GM12864 (cell line): ENCODE results near the gene STK10.

ENCODE experiments used
- DNase-seq: peaks from one replicate; pipeline ENCODE4 v3.0.0-alpha.2; 2011; ENCODE audit warnings: low read depth
- H3K4me3 ChIP-seq: 2 replicates; pipeline ENCODE4 v1.5.1; 2011; ENCODE audit warnings: mild to moderate bottlenecking, low read depth, low read length, control low read depth
- TF ChIP-seq, protein P1 (sequence below): IDR thresholded peaks from 2 replicates; pipeline ENCODE4 v1.5.1; 2011; ENCODE audit warnings: low read depth, mild to moderate bottlenecking, moderate library complexity, low read length, control low read depth, inconsistent platforms; ENCODE audit errors: missing control alignments

Gene STK10

GRCh38 chr5:172133359-172134029, 54.5 kb downstream of the STK10 start:
- TF ChIP-seq, protein P1, sequence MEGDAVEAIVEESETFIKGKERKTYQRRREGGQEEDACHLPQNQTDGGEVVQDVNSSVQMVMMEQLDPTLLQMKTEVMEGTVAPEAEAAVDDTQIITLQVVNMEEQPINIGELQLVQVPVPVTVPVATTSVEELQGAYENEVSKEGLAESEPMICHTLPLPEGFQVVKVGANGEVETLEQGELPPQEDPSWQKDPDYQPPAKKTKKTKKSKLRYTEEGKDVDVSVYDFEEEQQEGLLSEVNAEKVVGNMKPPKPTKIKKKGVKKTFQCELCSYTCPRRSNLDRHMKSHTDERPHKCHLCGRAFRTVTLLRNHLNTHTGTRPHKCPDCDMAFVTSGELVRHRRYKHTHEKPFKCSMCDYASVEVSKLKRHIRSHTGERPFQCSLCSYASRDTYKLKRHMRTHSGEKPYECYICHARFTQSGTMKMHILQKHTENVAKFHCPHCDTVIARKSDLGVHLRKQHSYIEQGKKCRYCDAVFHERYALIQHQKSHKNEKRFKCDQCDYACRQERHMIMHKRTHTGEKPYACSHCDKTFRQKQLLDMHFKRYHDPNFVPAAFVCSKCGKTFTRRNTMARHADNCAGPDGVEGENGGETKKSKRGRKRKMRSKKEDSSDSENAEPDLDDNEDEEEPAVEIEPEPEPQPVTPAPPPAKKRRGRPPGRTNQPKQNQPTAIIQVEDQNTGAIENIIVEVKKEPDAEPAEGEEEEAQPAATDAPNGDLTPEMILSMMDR: no peak
- DNase-seq: no peak
- H3K4me3 ChIP-seq: no peak overlapping the region

- no peak overlapping the region for H3K4me3 ChIP-seq
- no peak for DNase-seq
- TF ChIP-seq, protein P1: no peak
Measured at GRCh38 chr5:172131690-172132089, 56.3 kb downstream of the STK10 start.

- TF ChIP-seq, protein P1: no peak
- no peak for DNase-seq
- H3K4me3 ChIP-seq: no peak overlapping the region
Measured at GRCh38 chr5:172129256-172129910, 58.6 kb downstream of the STK10 start.

- TF ChIP-seq, protein P1: no peak
- H3K4me3 ChIP-seq: no peak overlapping the region
Measured at GRCh38 chr5:172127581-172127980, 60.4 kb downstream of the STK10 start.

GRCh38 chr5:172123269-172123692, 64.7 kb downstream of the STK10 start:
- TF ChIP-seq, protein P1: no peak
- DNase-seq: no peak

More at GRCh38 chr5:172127581-172127980, 60.4 kb downstream of the STK10 start:
- no peak for DNase-seq

DNA sequence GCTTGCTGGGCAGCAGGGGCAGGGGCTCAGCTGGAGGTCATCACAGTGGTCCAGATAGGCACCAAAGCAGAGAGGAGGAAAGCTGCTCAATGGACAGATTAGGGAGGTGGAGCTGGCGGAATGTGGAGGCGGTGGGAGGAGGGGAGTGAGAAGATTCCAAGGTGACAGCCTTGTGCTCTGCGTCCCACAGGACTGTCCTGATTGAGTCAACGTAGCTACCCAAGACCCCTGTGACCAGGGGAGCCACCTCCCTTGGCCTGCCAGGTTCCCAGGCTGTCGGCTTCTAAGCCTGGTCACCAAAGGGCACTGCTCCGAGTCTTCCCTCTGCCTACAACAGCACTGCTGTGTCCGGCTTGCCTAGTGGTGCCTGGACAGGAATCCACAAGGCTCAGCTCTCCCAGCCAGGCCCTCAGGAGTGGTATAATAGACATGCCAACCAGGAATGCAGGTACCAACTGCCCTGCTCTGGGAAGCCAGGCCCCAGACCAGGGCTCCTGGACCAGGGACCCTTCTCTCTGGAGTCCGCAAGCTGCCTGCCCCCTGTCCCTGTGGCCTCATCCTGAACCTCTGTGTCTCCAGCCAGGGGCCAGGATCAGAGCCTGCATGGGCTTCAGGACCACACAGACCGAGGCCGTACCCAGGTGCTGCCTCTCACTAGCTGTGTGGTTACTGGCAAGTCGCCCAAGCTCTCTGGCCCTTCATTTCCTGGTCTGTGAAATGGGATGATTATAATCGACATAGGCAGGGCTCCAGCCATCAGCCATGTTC, 67.9 kb downstream of the STK10 start:
- TF ChIP-seq, protein P1: no peak
- no peak for DNase-seq
- no peak overlapping the region for H3K4me3 ChIP-seq

More at GRCh38 chr5:172123269-172123692, 64.7 kb downstream of the STK10 start:
- no peak overlapping the region for H3K4me3 ChIP-seq
